Measurements from ENCODE around the gene C5orf58. TPM values are rescaled to one million over a fixed set of nuclear protein-coding genes. Genes with fewer than 3 reads are reported as not detected.

The C5orf58 gene
- total RNA-seq, 2 donors from 2014 or later, result not detected

GRCh38 chr5:170268884-170269283 lies 36.1 kb downstream of the C5orf58 start:
- H3K27ac ChIP-seq, result no peak overlapping the region
- H3K36me3 ChIP-seq, result no peaks in the 10 kb centered on the region
- H3K27me3 ChIP-seq (replicated peaks; ENCODE audit: insufficient read depth), result no peaks in the 10 kb centered on the region
- H3K4me3 ChIP-seq, result no peak overlapping the region
- no peak for TF ChIP-seq CTCF (IDR thresholded peaks at IDR 0.05)
- DNase-seq (ENCODE audit: low spot score), result no peak
- H3K4me1 ChIP-seq (ENCODE audit: control insufficient read depth in 1 of 2, low read depth in 2 of 2), result peaks cover 0 to 9% of the 10 kb centered on the region in 2 donors
- peak; percentile 42 for ATAC-seq (ENCODE audit: insufficient number of reproducible peaks, low FRiP score, low read depth)
- no peaks in the 10 kb centered on the region for H3K9me3 ChIP-seq

- TF ChIP-seq CTCF (IDR thresholded peaks at IDR 0.05), result no peak
- no peaks in the 10 kb centered on the region for H3K27me3 ChIP-seq (replicated peaks; ENCODE audit: insufficient read depth)
- ATAC-seq (ENCODE audit: insufficient number of reproducible peaks, low FRiP score, low read depth), result no peak
- DNase-seq (ENCODE audit: low spot score), result no peak
- no peaks in the 10 kb centered on the region for H3K9me3 ChIP-seq
- H3K4me1 ChIP-seq (ENCODE audit: control insufficient read depth in 1 of 2, low read depth in 2 of 2), result peaks cover 0 to 9% of the 10 kb centered on the region in 2 donors
- no peaks in the 10 kb centered on the region for H3K36me3 ChIP-seq
- no peak overlapping the region for H3K4me3 ChIP-seq
- H3K27ac ChIP-seq, result no peak overlapping the region
Observed at GRCh38 chr5:170269579-170269978, 36.8 kb downstream of the C5orf58 start.

GRCh38 chr5:170270293-170271069 lies 37.7 kb downstream of the C5orf58 start:
- H3K27me3 ChIP-seq (replicated peaks; ENCODE audit: insufficient read depth), result no peaks in the 10 kb centered on the region
- H3K4me3 ChIP-seq, result no peak overlapping the region
- H3K27ac ChIP-seq, result no peak overlapping the region
- H3K9me3 ChIP-seq, result no peaks in the 10 kb centered on the region
- no peak for ATAC-seq (ENCODE audit: insufficient number of reproducible peaks, low FRiP score, low read depth)
- no peak for TF ChIP-seq CTCF (IDR thresholded peaks at IDR 0.05)
- peaks cover 0 to 9% of the 10 kb centered on the region in 2 donors for H3K4me1 ChIP-seq (ENCODE audit: control insufficient read depth in 1 of 2, low read depth in 2 of 2)
- H3K36me3 ChIP-seq, result no peaks in the 10 kb centered on the region
- no peak for DNase-seq (ENCODE audit: low spot score)

GRCh38 chr5:170273968-170274710 lies 41.4 kb downstream of the C5orf58 start:
- no peaks in the 10 kb centered on the region for H3K36me3 ChIP-seq
- no peak overlapping the region for H3K27ac ChIP-seq
- ATAC-seq (ENCODE audit: insufficient number of reproducible peaks, low FRiP score, low read depth) (no peak), DNase-seq (ENCODE audit: low spot score) (no peak)
- TF ChIP-seq CTCF (IDR thresholded peaks at IDR 0.05), result peak; percentile 14
- H3K9me3 ChIP-seq, result no peaks in the 10 kb centered on the region
- H3K4me3 ChIP-seq, result no peak overlapping the region
- H3K27me3 ChIP-seq (replicated peaks; ENCODE audit: insufficient read depth), result no peaks in the 10 kb centered on the region
- peaks cover 0 to 6% of the 10 kb centered on the region in 2 donors for H3K4me1 ChIP-seq (ENCODE audit: control insufficient read depth in 1 of 2, low read depth in 2 of 2)

GRCh38 chr5:170275376-170275994 lies 42.7 kb downstream of the C5orf58 start:
- Histone ChIP-seq H3K9me3 (no peaks in the 10 kb centered on the region), H3K27ac (no peak overlapping the region), H3K27me3 (replicated peaks; ENCODE audit: insufficient read depth) (no peaks in the 10 kb centered on the region), H3K36me3 (no peaks in the 10 kb centered on the region), H3K4me1 (ENCODE audit: control insufficient read depth in 1 of 2, low read depth in 2 of 2) (peaks cover 10 to 19% of the 10 kb centered on the region in 2 donors), H3K4me3 (no peak overlapping the region)
- no peak for TF ChIP-seq CTCF (IDR thresholded peaks at IDR 0.05)
- ATAC-seq (ENCODE audit: insufficient number of reproducible peaks, low FRiP score, low read depth) (no peak), DNase-seq (ENCODE audit: low spot score) (no peak)

Measured in thoracic aorta (tissue), 2 donors.